HS-5 (cell line): ENCODE measurements around the gene SUN1.
"Not testable (repeated sequence)": the region's sequence is repeated elsewhere in the genome, so short reads cannot be mapped to it uniquely, and the experiment has no call there.

ENCODE experiments used
- DNase-seq: peaks from one replicate; pipeline ENCODE4 v3.0.0-alpha.2; 2012; ENCODE audit warnings: low read depth

Gene SUN1

DNA sequence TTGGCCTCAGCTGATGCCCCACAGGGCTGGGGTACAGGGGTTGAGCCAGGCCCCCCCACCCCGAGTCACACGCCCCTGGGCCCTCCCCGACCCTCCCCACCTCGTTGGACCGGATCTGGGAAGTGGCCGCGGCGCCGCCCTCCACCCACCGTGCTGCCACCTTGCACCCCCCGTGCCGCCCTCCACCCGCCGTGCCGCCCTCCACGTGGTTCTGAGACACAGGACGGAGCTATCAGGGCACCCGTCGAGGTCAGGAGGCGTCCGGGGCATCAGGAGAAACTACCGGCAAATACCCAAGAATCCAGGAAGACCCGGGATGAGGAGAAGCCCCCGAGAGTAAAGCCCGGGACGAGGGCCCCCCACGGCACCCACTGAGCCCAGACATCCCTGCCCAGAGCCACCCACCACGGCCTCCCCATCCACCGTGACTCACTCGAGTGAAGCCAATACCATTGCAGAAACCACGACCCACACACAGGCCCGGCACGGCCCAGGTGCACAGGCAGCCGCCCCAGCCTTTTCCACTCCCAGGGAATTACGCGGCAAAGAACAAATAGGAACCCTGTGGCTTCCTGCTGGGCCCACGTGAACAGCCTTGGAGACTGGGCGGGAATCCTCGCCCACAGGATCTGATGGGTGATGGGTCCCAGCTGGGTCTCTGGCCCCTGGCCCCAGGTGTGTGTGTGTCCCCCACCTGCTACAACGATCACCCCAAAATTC lies 88.2 kb downstream of the SUN1 start:
- no peak for DNase-seq

DNA sequence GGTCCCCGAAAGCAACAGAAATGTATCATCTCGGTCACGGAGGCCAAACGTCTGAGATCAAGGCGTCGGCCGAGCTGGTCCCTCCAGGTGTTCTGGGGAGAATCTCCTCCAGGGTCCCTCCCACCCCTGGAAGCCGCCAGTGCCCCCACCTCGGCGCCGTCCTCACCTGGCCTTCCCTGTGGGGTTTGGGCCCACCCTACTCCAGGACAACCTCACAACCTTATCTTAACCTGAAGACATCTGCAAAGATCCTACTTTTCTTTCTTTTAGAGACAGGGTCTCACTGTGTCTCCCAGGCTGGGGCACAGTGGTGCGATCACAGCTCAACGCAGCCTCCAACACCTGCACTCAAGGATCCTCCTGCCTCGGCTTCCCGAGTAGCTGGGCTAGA lies 88.8 kb downstream of the SUN1 start:
- DNase-seq: no peak

DNA sequence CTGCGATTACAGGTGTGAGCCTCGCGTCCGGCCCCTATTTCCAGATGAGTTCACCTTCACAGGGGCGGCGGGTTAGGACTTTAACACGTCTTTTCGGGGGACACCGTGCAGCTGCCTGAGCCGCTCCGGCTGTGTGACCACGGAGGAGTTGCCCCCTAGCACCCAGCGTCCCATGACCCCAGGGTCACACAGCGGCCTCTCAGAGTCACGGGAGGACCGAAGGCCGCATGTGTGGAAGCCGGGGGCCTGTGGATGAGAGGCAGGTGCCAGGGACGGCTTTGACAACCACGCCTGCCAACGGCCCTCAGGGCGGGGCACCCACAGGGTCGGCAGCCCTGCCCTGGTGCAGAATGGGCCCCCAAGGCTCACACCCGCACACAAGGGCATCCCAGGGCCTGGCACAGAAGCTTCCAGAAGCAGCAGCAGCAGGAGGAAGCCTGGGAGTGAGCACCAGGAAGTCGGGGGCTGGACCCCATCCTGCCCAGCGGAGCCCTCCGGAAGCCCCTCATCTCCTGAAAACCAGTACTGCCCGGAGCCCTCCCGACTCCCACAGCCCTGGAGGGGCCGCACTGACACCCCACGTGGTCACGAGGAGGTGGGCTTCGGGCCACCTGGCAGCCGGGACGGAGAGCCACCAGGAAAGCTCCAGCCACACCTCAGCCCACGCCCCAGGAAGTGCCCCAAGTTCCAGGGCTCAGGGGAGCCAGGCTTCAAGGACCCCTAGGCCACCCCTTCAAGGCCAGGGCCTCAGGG lies 89.5 kb downstream of the SUN1 start:
- DNase-seq: no peak

DNA sequence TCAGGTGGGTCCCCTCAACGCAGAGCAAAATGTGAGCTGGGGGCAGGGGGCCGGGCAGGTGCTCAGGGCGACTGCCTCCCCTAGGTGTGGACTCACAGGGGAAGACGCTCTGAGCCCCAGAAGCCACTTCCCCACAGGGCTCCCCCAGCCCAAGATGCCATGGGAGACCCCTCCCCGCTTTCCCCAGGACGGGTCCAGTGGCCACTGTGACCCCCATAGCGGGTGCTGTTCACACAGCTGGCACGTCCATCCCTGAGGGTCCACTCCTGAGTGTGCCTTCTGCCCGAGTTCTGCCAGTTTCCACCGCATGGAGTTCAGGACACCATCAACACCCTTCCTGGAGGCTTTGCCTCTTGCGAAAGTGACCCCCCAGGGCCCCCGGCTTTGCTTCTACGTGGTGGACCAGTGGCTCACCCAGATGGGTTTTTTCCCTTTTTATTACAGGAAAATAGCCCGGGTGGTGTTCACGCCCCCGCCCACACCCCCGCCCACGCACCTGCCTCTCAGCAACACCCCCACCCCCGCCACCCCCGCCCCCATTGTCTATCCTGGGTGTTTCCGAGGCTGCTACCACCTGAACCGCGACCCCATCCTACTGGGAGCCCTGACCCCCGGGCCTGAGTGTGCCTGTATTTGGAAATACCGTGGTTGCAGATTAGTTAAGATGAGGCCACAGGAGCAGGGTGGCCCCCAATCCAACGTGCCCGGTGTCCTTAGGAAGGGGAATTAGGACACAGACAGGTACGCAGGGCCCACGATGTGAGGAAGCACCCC lies 90.2 kb downstream of the SUN1 start:
- no peak for DNase-seq

DNA sequence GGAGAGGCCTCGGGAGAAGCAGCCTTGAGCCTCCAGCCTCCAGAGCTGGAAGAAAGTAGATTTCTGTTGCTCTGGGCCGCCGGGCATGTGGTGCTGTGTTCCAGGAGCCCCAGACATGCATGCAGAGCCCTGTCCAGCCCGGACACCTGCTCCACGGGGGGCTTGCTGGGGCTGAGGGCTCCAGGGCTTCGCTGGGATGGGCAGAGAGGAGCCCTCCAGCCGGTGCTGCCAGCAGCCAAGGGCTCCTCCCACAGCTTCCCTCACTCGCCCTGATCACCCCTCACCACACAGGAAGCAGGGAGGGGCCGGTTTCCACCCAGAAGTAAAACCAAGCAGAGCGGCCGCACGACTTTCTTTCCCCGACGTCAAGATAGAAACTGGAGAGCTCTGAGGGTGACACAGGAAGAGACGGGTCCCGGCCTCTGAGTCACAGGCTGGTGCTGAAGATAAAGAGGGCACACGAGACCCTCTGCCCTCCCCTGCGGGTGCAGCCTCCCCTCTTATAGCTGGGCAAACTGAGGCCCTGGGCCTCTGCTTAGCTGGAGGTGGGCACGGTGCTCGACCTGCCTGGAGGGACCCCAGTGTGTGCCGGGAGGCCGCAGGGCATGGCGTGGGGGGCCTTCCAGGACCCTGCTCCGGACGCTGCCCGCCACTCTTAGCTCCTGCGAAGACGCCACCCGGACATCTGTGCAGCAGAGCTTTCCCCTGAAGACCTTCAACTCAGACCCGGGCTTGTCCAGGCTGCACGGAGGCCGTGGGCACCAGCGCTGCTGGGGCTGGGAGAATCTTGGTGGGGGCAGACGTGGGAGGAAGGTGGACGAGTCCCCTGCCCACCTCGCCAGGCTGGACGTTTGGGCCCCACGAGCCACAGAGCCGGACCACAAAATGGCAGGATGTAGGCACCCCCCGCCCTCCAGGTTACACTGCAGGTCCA lies 91.1 kb downstream of the SUN1 start:
- no peak for DNase-seq

DNA sequence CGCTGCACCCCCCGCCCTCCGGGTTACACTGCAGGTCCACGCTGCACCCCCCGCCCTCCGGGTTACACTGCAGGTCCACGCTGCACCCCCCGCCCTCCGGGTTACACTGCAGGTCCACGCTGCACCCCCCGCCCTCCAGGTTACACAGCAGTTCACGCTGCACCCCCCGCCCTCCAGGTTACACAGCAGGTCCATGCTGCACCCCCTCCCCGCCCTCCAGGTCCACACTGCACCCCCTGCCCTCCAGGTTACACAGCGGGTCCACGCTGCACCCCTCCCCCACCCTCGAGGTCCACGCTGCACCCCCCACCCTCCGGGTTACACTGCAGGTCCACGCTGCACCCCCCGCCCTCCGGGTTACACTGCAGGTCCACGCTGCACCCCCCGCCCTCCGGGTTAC lies 91.8 kb downstream of the SUN1 start:
- DNase-seq: not testable (repeated sequence)
